Tibial nerve (tissue), 4 donors: ENCODE results near the gene PRKAR1B.

Experiments
- EP300 ChIP-seq, 2 donors: sonication (generic); formaldehyde crosslinking; IDR thresholded peaks; one replicate each; pipeline ENCODE4 v1.6.1; 2017; ENCODE audit warnings: antibody characterized with exemption in 2 of 2, mild to moderate bottlenecking in 1 of 2
- POLR2A ChIP-seq, 2 donors: fragments of 450-650 bp; IDR thresholded peaks; one replicate each; pipeline ENCODE4 v1.6.1; 2017; ENCODE audit warnings: antibody characterized with exemption in 2 of 2, mild to moderate bottlenecking in 2 of 2, moderate library complexity in 2 of 2
- TF ChIP-seq, protein P1 (sequence below), 5 experiments: fragments of 200-600 bp in 3 of 5; fragments of 450-650 bp in 2 of 5; sonication (generic) in 3 of 5; IDR thresholded peaks; one replicate each; pipeline ENCODE4 v1.5.1; 2016 to 2019; ENCODE audit warnings: antibody characterized with exemption in 5 of 5, mild to moderate bottlenecking in 3 of 5, moderate library complexity in 2 of 5

DNA sequence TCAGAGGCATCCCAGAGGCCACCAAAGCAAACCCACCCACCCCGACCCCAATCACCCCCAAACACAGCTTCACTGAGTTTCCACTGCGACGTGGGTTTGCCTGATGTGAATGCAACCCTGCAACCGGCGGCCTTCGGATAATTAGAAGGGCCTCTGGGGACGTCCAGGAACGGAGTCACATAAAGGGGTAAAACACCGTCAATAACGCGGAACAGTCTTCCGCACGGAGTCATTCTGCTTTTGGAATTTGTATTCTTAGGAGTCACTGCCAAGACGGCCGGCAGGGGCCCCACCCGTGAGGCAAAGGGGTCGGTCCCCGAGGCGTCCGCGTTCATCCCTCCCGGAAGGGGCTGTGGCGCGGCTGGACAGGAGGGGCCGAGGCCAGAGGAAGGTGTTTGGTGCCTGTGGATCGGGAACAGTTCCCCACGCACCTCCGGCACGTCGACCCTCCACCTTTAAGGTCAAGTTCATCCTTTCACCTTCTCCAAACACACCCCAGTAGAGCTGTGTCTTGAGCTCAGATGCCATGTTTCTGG, 170.7 kb downstream of the PRKAR1B start:
- TF ChIP-seq, protein P1, sequence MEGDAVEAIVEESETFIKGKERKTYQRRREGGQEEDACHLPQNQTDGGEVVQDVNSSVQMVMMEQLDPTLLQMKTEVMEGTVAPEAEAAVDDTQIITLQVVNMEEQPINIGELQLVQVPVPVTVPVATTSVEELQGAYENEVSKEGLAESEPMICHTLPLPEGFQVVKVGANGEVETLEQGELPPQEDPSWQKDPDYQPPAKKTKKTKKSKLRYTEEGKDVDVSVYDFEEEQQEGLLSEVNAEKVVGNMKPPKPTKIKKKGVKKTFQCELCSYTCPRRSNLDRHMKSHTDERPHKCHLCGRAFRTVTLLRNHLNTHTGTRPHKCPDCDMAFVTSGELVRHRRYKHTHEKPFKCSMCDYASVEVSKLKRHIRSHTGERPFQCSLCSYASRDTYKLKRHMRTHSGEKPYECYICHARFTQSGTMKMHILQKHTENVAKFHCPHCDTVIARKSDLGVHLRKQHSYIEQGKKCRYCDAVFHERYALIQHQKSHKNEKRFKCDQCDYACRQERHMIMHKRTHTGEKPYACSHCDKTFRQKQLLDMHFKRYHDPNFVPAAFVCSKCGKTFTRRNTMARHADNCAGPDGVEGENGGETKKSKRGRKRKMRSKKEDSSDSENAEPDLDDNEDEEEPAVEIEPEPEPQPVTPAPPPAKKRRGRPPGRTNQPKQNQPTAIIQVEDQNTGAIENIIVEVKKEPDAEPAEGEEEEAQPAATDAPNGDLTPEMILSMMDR (IDR thresholded peaks at IDR 0.05) = no peak
- TF ChIP-seq POLR2A (IDR thresholded peaks at IDR 0.05) = no peak
- no peak for TF ChIP-seq EP300 (IDR thresholded peaks at IDR 0.05)
